Measurements from ENCODE around the gene NOTUM.
"Not testable (repeated sequence)": the region's sequence is repeated elsewhere in the genome, so short reads cannot be mapped to it uniquely, and the experiment has no call there.

NOTUM gene

DNA sequence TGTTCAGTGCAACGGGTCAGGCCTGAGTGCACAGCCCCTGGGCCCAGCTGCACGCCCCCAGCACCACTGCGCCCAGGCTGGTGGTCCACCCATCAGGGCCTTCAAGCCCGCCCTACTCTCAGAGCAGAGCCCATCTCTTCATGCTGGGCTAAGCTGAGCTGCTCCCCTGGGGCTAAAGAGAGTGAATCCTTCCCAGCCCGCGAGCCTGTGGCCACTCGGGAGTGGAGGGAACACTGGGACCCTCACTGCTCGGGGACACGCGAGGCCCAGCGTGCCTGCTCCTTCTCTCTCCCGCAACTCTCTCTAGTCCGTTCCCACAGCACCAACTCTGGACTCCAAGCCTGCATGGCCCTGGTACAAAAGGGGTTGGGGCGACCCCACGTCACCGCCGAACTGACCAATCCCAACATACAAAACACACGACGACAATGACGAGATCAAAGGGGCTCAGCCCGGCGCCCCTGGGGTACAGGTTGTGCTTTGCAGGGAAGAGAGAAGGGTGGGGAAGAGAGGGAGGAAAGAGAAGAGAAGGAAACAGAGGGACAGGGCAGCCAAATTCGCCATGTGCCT, 38.9 kb downstream of the NOTUM start:
- peaks cover 11 to 87% (median 80%) of the 10 kb centered on the region in 5 donors for H3K4me1 ChIP-seq (ENCODE audit: control insufficient read depth in 5 of 5, insufficient read depth in 5 of 5, low read length in 5 of 5)
- H3K27ac ChIP-seq (ENCODE audit: low read depth, low read length): no peak overlapping the region
- H3K27me3 ChIP-seq (ENCODE audit: control insufficient read depth in 5 of 5, insufficient read depth in 4 of 5, low read length in 5 of 5): no peaks in the 10 kb centered on the region
- peak overlapping the region in 1 of 5 donors; percentile 5 for H3K4me3 ChIP-seq (ENCODE audit: low read depth in 1 of 5, low read length in 5 of 5)
- no peak overlapping the region for H3K9ac ChIP-seq (ENCODE audit: low read length in 5 of 5)
- H3K9me3 ChIP-seq (ENCODE audit: control insufficient read depth in 5 of 5, low read length in 5 of 5): no peaks in the 10 kb centered on the region
- H3K36me3 ChIP-seq (ENCODE audit: control insufficient read depth in 5 of 5, insufficient read depth in 5 of 5, low read length in 5 of 5): peaks cover 0 to 35% (median 22%) of the 10 kb centered on the region in 5 donors

DNA sequence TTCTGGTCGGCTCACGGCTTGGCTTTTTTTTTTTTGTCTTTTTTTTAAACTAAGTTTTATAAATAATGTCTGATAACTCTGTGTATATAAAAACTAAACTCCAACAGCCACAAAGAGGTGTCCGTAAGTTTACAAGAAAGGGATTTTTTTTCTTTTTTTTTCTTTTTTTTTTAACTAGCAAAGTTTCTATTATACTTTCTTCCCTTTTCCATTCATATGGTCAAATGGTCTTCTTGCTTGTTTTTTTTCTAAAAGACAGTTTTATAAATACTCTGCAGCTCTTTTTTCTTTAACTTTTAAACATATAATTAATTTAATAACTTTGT, 39.5 kb downstream of the NOTUM start:
- Histone ChIP-seq H3K36me3 (ENCODE audit: control insufficient read depth in 5 of 5, insufficient read depth in 5 of 5, low read length in 5 of 5) (peaks cover 0 to 35% (median 22%) of the 10 kb centered on the region in 5 donors), H3K27me3 (ENCODE audit: control insufficient read depth in 5 of 5, insufficient read depth in 4 of 5, low read length in 5 of 5) (no peaks in the 10 kb centered on the region), H3K27ac (ENCODE audit: low read depth, low read length) (no peak overlapping the region), H3K4me1 (ENCODE audit: control insufficient read depth in 5 of 5, insufficient read depth in 5 of 5, low read length in 5 of 5) (peaks cover 13 to 91% (median 84%) of the 10 kb centered on the region in 5 donors), H3K9ac (ENCODE audit: low read length in 5 of 5) (peak overlapping the region in 1 of 5 donors; percentile 41), H3K4me3 (ENCODE audit: low read depth in 1 of 5, low read length in 5 of 5) (no peak overlapping the region), H3K9me3 (ENCODE audit: control insufficient read depth in 5 of 5, low read length in 5 of 5) (no peaks in the 10 kb centered on the region)

DNA sequence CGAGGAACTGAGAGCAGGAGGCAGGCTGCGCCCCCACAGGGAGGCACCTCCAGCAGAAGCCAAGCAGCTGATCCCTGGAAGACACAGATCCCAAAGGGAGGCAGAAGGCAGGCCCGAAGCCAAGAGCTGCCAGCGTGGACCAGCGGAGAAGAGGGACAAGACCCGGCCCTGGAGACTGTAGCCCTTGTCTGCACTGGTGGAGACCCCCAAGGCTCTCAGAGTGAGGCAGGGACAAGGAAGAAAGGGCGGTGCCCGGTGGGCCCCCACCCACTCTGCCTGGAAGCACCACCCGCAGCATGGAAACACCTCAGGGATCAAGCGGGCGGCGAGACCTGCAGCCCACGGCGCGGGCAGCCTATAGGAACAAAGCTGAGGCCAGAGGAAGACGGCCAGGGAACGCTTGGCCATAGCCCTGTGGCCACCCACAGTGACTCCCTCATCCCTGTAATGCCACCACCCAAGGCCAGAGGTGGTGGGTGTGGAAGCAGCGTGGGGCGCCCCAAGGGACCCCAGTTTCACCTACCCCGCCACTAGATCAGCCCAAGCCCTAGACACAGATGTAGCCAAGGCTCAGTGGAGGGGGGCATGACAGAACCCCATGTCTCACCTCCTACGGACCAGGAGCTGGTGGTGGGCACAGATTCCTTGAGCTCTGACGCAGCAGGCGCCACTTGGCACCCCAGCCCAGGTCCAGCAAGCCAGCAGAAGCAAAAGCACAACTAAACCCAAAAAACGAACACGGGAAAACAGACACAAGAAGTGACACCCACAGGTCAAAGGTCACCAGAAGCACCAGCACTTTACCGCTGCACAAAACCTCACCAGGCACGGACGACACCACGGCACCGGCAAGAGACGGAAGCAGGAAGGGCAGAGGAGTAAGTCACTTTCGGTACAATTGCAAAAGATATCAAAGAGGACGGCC, 40.1 kb downstream of the NOTUM start:
- Histone ChIP-seq H3K27ac (ENCODE audit: low read depth, low read length) (no peak overlapping the region), H3K4me1 (ENCODE audit: control insufficient read depth in 5 of 5, insufficient read depth in 5 of 5, low read length in 5 of 5) (peaks cover 8 to 86% (median 78%) of the 10 kb centered on the region in 5 donors), H3K36me3 (ENCODE audit: control insufficient read depth in 5 of 5, insufficient read depth in 5 of 5, low read length in 5 of 5) (peaks cover 0 to 36% (median 22%) of the 10 kb centered on the region in 5 donors), H3K27me3 (ENCODE audit: control insufficient read depth in 5 of 5, insufficient read depth in 4 of 5, low read length in 5 of 5) (no peaks in the 10 kb centered on the region), H3K9me3 (ENCODE audit: control insufficient read depth in 5 of 5, low read length in 5 of 5) (no peaks in the 10 kb centered on the region), H3K4me3 (ENCODE audit: low read depth in 1 of 5, low read length in 5 of 5) (peak overlapping the region in 1 of 5 donors; percentile 21), H3K9ac (ENCODE audit: low read length in 5 of 5) (peak overlapping the region in 3 of 5 donors; percentile 9 to 41 (median 17))

DNA sequence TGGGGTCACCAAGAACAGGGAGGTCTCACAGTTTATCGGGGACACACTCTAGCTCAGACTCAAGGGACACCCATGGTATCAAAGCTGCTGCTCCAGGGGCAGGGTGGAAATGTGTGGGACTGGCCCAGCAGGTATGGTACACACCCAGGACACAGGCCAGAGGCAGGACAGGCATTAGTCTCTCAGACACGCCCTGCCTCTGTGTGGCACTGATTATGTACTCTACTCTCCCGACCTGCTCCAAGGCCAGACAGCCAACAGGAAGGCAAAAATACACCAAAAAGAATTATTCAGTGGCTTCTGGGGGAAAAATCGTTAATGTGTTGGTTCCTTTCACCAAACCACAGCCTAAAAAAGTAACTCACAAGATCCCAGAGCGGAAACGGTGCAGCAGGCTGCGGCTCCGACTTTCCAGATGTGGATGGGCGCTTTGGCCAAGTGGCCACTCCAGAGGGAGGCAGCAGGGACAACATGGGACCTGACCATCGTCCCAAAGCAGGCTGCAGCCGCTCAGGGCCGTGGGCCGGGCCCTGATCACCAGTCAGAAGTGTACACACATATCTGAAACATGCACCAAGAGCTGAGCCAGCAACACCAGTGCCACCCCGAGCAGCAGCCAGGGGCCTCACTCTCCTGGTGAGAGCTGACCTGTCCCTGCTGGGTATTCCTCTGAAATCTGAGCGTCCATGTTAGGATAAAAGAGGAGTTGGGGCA, 42.0 kb downstream of the NOTUM start:
- Histone ChIP-seq H3K4me3 (ENCODE audit: low read depth in 1 of 5, low read length in 5 of 5) (no peak overlapping the region), H3K27me3 (ENCODE audit: control insufficient read depth in 5 of 5, insufficient read depth in 4 of 5, low read length in 5 of 5) (no peaks in the 10 kb centered on the region), H3K9ac (ENCODE audit: low read length in 5 of 5) (no peak overlapping the region), H3K9me3 (ENCODE audit: control insufficient read depth in 5 of 5, low read length in 5 of 5) (no peaks in the 10 kb centered on the region), H3K27ac (ENCODE audit: low read depth, low read length) (no peak overlapping the region), H3K4me1 (ENCODE audit: control insufficient read depth in 5 of 5, insufficient read depth in 5 of 5, low read length in 5 of 5) (peaks cover 5 to 69% (median 60%) of the 10 kb centered on the region in 5 donors), H3K36me3 (ENCODE audit: control insufficient read depth in 5 of 5, insufficient read depth in 5 of 5, low read length in 5 of 5) (peaks cover 0 to 55% (median 40%) of the 10 kb centered on the region in 5 donors)

DNA sequence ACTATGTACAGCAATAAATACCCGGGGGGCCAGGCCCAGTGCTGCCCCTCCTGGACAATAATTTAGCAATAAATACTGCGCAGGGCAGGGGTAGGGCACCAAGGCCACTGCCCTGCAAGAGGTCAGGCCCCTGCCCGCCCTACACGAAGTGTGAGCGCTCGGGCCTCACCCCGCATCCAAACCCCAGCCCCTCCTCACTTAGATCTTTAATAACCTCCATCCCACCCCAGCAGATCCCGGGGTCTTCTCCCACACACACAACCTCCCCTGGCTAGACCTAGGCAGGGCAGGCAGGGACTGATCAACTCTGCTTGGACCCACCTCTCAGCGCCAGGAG, 42.7 kb downstream of the NOTUM start:
- H3K9ac ChIP-seq (ENCODE audit: low read length in 5 of 5); H3K9me3 ChIP-seq (ENCODE audit: control insufficient read depth in 5 of 5, low read length in 5 of 5): not testable (repeated sequence)

DNA sequence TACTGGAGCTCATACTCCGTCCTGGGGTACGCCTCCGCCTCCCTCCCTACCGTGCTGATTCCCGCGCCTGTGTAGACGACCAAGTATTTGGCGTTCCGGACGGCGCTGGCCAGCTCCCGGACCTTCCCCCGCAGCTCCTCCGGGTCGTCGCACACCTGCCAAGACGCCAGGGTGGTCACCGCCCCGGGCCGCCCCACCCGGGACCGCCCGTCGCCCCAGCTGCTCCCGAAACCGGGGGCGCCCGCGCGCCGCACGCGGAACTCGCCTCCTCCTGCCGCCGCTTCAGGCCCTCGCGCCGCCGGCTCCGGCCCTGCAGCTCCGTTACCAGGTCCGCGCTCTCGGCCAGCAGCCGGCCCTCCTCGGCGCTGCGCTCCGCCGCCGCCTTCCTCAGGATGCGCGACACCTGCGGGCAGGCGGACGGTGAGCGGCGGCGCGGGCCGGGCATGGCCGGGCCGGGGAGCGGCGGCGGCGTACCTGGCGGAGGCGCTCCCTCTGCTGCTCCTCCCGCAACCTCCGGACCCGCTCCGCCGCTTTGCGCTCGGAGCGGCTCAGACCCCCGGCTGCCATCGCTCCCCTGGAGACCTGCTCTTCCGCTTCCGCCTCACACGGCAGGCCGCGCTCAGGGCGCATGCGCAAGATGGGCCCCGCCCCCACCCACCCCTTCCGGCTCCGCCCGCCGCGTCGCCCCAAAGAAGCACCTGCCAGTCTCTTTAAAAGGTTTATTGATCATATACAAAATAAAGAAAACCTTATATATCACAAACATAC, 43.2 kb downstream of the NOTUM start, which contains the start of gene SIRT7:
Gene SIRT7 (minus strand): TSS at position 612 of the 768 bp plus-strand sequence. CDS start 45 bp downstream, at position 567.
- Histone ChIP-seq H3K36me3 (ENCODE audit: control insufficient read depth in 5 of 5, insufficient read depth in 5 of 5, low read length in 5 of 5) (peaks cover 0 to 67% (median 51%) of the 10 kb centered on the region in 5 donors), H3K9me3 (ENCODE audit: control insufficient read depth in 5 of 5, low read length in 5 of 5) (no peaks in the 10 kb centered on the region), H3K9ac (ENCODE audit: low read length in 5 of 5) (peak within 1 kb of the TSS in 4 of 5 donors; percentile 4 to 81 (median 70)), H3K27ac (ENCODE audit: low read depth, low read length) (no peak within 1 kb of the TSS), H3K27me3 (ENCODE audit: control insufficient read depth in 5 of 5, insufficient read depth in 4 of 5, low read length in 5 of 5) (no peaks in the 10 kb centered on the region), H3K4me1 (ENCODE audit: control insufficient read depth in 5 of 5, insufficient read depth in 5 of 5, low read length in 5 of 5) (peaks cover 5 to 58% (median 49%) of the 10 kb centered on the region in 5 donors), H3K4me3 (ENCODE audit: low read depth in 1 of 5, low read length in 5 of 5) (peak within 1 kb of the TSS; percentile 68 to 79 (median 73))

More for the DNA sequence above, 42.7 kb downstream of the NOTUM start:
- peak overlapping the region in 4 of 5 donors; percentile 70 to 79 (median 75) for H3K4me3 ChIP-seq (ENCODE audit: low read depth in 1 of 5, low read length in 5 of 5)
- H3K27ac ChIP-seq (ENCODE audit: low read depth, low read length); H3K27me3 ChIP-seq (ENCODE audit: control insufficient read depth in 5 of 5, insufficient read depth in 4 of 5, low read length in 5 of 5): not testable (repeated sequence)
- peaks cover 5 to 62% (median 54%) of the 10 kb centered on the region in 5 donors for H3K4me1 ChIP-seq (ENCODE audit: control insufficient read depth in 5 of 5, insufficient read depth in 5 of 5, low read length in 5 of 5)
- peaks cover 0 to 62% (median 47%) of the 10 kb centered on the region in 5 donors for H3K36me3 ChIP-seq (ENCODE audit: control insufficient read depth in 5 of 5, insufficient read depth in 5 of 5, low read length in 5 of 5)

DNA sequence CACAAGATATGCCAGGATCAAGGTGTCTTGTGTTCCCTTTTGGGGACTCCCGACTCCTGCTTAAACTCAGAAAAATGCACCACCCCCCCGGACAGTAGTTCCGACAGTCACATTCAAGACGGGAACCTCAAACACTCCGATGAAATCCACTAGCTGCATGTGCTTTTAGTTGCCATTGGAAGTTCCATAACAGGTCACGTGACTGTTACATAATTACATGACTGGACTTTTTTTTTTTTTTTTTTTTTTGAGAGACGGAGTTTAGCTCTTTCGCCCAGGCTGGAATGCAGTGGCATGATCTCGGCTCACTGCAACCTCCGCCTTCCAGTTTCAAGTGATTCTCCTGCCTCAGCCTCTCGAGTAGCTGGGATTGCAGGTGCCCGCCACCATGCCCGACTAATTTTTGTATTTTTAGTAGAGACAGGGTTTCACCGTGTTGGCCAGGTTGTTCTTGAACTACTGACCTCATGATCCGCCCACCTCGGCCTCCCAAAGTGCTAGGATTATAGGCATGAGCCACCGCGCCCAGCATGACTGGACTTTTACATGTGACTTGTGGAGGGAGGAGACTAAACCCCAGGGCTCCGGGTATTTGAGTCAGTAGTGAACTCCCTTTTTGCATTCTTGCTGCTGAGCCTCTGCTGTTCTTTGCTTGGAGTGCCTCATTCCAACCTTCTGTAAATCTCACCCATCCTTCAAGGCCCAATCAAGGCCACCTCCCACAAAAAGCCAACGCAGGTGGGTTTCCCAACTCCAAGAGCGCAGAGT, 44.6 kb downstream of the NOTUM start:
- no peak overlapping the region for H3K27ac ChIP-seq (ENCODE audit: low read depth, low read length)
- no peaks in the 10 kb centered on the region for H3K9me3 ChIP-seq (ENCODE audit: control insufficient read depth in 5 of 5, low read length in 5 of 5)
- peaks cover 0 to 64% (median 47%) of the 10 kb centered on the region in 5 donors for H3K36me3 ChIP-seq (ENCODE audit: control insufficient read depth in 5 of 5, insufficient read depth in 5 of 5, low read length in 5 of 5)
- H3K4me1 ChIP-seq (ENCODE audit: control insufficient read depth in 5 of 5, insufficient read depth in 5 of 5, low read length in 5 of 5): peaks cover 5 to 51% (median 38%) of the 10 kb centered on the region in 5 donors
- H3K9ac ChIP-seq (ENCODE audit: low read length in 5 of 5): peak overlapping the region in 2 of 5 donors; percentile 4 to 81
- H3K27me3 ChIP-seq (ENCODE audit: control insufficient read depth in 5 of 5, insufficient read depth in 4 of 5, low read length in 5 of 5): no peaks in the 10 kb centered on the region
- peak overlapping the region in 4 of 5 donors; percentile 68 to 79 (median 75) for H3K4me3 ChIP-seq (ENCODE audit: low read depth in 1 of 5, low read length in 5 of 5)

DNA sequence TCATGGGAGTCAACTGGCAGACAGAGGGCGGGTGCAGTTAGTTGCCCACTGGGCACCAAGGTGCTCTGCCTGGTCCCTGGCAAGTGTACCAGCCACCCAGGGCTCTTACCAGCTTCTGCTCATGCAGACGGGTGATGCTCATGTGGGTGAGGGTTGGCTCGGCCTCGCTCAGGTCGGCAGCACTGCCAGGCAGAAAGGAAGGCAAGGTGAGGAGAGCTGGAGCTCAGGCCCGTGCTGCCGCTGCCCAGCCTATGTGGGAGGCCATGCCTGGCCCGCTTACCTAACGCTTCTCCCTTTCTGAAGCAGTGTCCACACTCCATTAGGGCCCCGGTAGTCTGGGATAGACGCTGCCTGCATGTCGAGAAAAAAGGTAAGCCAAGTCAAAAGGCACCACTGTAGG, 45.7 kb downstream of the NOTUM start:
- Histone ChIP-seq H3K9me3 (ENCODE audit: control insufficient read depth in 5 of 5, low read length in 5 of 5) (no peaks in the 10 kb centered on the region), H3K36me3 (ENCODE audit: control insufficient read depth in 5 of 5, insufficient read depth in 5 of 5, low read length in 5 of 5) (peaks cover 0 to 55% (median 45%) of the 10 kb centered on the region in 5 donors), H3K9ac (ENCODE audit: low read length in 5 of 5) (no peak overlapping the region), H3K4me1 (ENCODE audit: control insufficient read depth in 5 of 5, insufficient read depth in 5 of 5, low read length in 5 of 5) (peaks cover 5 to 47% (median 32%) of the 10 kb centered on the region in 5 donors), H3K27me3 (ENCODE audit: control insufficient read depth in 5 of 5, insufficient read depth in 4 of 5, low read length in 5 of 5) (no peaks in the 10 kb centered on the region), H3K4me3 (ENCODE audit: low read depth in 1 of 5, low read length in 5 of 5) (no peak overlapping the region), H3K27ac (ENCODE audit: low read depth, low read length) (no peak overlapping the region)

Data from subcutaneous abdominal adipose tissue (tissue), 5 donors.